Stomach (tissue), 9 donors: ENCODE results near the gene FADS6. TPM values are rescaled to one million over a fixed set of nuclear protein-coding genes. Genes with fewer than 3 reads are reported as not detected.

ENCODE experiments used
- DNase-seq, 2 donors: peaks; one replicate each; pipeline versions ENCODE4 v3.0.0 to v3.0.0-alpha.2; 2013 to 2019
- H3K27ac ChIP-seq, 5 donors: fragments of 200-600 bp in 4 of 5; sonication (generic) in 4 of 5; one replicate each; pipeline ENCODE4 v1.5.1; 2013 to 2019; ENCODE audit warnings: mild to moderate bottlenecking in 1 of 5, moderate library complexity in 1 of 5
- H3K27me3 ChIP-seq, 3 donors: fragments of 200-600 bp; sonication (generic); one replicate each; pipeline ENCODE4 v1.5.1; 2017 to 2019; ENCODE audit warnings: mixed run types in 1 of 3
- H3K36me3 ChIP-seq, 4 donors: fragments of 200-600 bp; sonication (generic); 1 replicate in 3 of 4; 2 replicates in 1 of 4; pipeline ENCODE4 v1.5.1; 2016 to 2019
- H3K4me1 ChIP-seq, 4 donors: fragments of 200-600 bp; sonication (generic); one replicate each; pipeline ENCODE4 v1.5.1; 2016 to 2019
- H3K4me3 ChIP-seq, 4 donors: fragments of 200-600 bp; sonication (generic) in 3 of 4; one replicate each; pipeline ENCODE4 v1.5.1; 2016 to 2019; ENCODE audit warnings: mild to moderate bottlenecking in 1 of 4
- H3K9me3 ChIP-seq, 4 donors: fragments of 200-600 bp; sonication (generic); one replicate each; pipeline ENCODE4 v1.5.1; 2016 to 2019
- EP300 ChIP-seq: sonication (generic); formaldehyde crosslinking; IDR thresholded peaks from one replicate; pipeline ENCODE4 v1.6.1; 2017; ENCODE audit warnings: antibody characterized with exemption
- POLR2A ChIP-seq, 4 donors: fragments of 450-650 bp; IDR thresholded peaks; one replicate each; pipeline ENCODE4 v1.6.1; 2016; ENCODE audit warnings: antibody characterized with exemption in 4 of 4, control low read depth in 2 of 4, mild to moderate bottlenecking in 1 of 4, moderate library complexity in 1 of 4
- POLR2AphosphoS5 ChIP-seq, 3 donors: sonication (generic); formaldehyde crosslinking; IDR thresholded peaks; one replicate each; pipeline ENCODE4 v1.6.1; 2016; ENCODE audit warnings: antibody characterized with exemption in 3 of 3
- WGBS, 5 donors: extraction: QIAGEN DNeasy Blood & Tissue Kit in 3 of 5; methylation state at CpG; one replicate each; pipeline versions ENCODE4 v1.1.5 to v1.1.7; 2013 to 2018; 5-methylcytosine and 5-hydroxymethylcytosine counted together
- intact Hi-C: fragments of 100-400 bp; cut with DNase I; formaldehyde crosslinking; loops from one replicate; pipeline ENCODE4 v1.15.1; 2023; ENCODE audit warnings: low total_unique reads
- polyA plus RNA-seq, 3 donors: library from polyadenylated mRNA; stranded (reverse); fragments of 200-250 nt; gene quantifications; one replicate each; pipeline ENCODE4 v1.2.3, GENCODE V29; 2013
- total RNA-seq, 5 donors: library from RNA; depleted of rRNA; stranded (reverse); fragments of >200 nt; gene quantifications; one replicate each; pipeline versions ENCODE4 v1.1.0 to v1.2.3, GENCODE V29; 2014 to 2016
- TF ChIP-seq, protein P1 (sequence below), 7 experiments: fragments of 450-650 bp in 4 of 7; fragments of 200-600 bp in 3 of 7; sonication (generic) in 3 of 7; IDR thresholded peaks; one replicate each; pipeline ENCODE4 v1.5.1; 2016 to 2019; ENCODE audit warnings: antibody characterized with exemption in 7 of 7, control low read depth in 2 of 7, mild to moderate bottlenecking in 1 of 7
- donor health status: healthy with polysubstance abuse.
- donor health status: Bipolar disorder and iron deficiency.
- donor health status: healthy.

The FADS6 gene
- total and polyA plus RNA-seq, 8 donors: 0.50 to 1.8 TPM; not detected in 6

DNA sequence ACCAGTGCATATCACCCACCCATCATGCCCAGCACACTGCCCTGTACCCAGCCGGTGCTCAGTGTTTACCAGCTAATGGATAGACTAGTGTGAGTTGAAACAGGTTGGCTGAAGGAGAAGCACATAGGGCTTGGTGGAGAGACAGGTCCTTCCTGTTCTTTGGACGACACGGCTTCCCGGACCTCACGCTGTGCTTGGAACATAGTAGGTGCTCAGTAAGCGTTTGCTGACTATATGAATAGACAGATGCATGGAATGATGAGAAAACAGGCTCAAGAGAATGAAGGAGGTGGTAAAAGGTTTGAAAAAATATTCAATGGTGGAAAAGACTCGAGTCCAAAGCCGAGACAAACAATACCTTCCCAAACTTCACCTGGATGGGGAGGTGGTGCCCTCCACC lies 6.8 kb upstream of the FADS6 start:
- Histone ChIP-seq H3K27me3 (peaks cover 0 to 86% (median 37%) of the 10 kb centered on the region in 3 donors), H3K36me3 (no peaks in the 10 kb centered on the region), H3K4me3 (no peak overlapping the region), H3K9me3 (no peaks in the 10 kb centered on the region), H3K27ac (no peak overlapping the region), H3K4me1 (peaks cover 0 to 11% (median 0%) of the 10 kb centered on the region in 4 donors)
- intact Hi-C loops: no loop called here
- DNase-seq: no peak
- TF ChIP-seq POLR2A (IDR thresholded peaks at IDR 0.05) (no peak), EP300 (no peak), POLR2AphosphoS5 (IDR thresholded peaks at IDR 0.05) (no peak)
- TF ChIP-seq, protein P1, sequence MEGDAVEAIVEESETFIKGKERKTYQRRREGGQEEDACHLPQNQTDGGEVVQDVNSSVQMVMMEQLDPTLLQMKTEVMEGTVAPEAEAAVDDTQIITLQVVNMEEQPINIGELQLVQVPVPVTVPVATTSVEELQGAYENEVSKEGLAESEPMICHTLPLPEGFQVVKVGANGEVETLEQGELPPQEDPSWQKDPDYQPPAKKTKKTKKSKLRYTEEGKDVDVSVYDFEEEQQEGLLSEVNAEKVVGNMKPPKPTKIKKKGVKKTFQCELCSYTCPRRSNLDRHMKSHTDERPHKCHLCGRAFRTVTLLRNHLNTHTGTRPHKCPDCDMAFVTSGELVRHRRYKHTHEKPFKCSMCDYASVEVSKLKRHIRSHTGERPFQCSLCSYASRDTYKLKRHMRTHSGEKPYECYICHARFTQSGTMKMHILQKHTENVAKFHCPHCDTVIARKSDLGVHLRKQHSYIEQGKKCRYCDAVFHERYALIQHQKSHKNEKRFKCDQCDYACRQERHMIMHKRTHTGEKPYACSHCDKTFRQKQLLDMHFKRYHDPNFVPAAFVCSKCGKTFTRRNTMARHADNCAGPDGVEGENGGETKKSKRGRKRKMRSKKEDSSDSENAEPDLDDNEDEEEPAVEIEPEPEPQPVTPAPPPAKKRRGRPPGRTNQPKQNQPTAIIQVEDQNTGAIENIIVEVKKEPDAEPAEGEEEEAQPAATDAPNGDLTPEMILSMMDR (IDR thresholded peaks at IDR 0.05): no peak
- 71 to 82% (median 77%) methylated on average over 8 of the region's 8 CpGs for WGBS, 5 donors

DNA sequence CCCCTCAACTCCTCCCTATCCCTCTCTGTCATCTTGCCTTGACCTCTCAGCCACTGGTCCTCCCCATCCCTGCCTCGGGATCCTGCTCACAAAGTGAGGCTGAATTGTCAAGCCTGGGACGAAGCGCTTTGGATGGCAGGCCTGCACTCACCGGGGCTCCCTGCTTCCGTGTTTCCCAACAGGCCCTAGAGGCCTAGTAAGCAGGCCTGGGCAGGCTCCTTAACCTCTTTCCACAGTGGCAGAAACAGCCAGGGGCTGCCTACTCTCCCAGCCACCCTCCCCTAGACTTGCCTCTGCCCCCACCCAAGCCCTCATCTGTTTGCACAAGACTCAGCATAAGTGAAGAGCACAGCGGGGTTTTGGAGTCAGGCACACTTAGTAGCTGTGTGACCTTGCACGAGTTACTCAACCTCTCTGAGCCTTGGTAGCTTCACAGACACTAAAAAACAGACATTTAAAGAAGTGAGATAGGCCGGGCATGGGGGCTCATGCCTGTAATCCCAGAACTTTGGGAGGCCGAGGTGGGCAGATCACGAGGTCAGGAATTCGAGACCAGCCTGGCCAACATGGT lies 5.0 kb upstream of the FADS6 start:
- no peak for DNase-seq
- H3K36me3 ChIP-seq: no peaks in the 10 kb centered on the region
- TF ChIP-seq POLR2A (IDR thresholded peaks at IDR 0.05) (no peak), EP300 (no peak), POLR2AphosphoS5 (IDR thresholded peaks at IDR 0.05) (no peak)
- TF ChIP-seq, protein P1 (IDR thresholded peaks at IDR 0.05): no peak
- H3K4me3 ChIP-seq: no peak overlapping the region
- WGBS, 5 donors: 80 to 88% (median 81%) methylated on average over 11 of the region's 11 CpGs
- H3K4me1 ChIP-seq: peaks cover 4 to 16% (median 5%) of the 10 kb centered on the region in 4 donors
- no peak overlapping the region for H3K27ac ChIP-seq
- intact Hi-C loops: no loop called here
- H3K27me3 ChIP-seq: peaks cover 4 to 86% (median 46%) of the 10 kb centered on the region in 3 donors
- H3K9me3 ChIP-seq: no peaks in the 10 kb centered on the region

DNA sequence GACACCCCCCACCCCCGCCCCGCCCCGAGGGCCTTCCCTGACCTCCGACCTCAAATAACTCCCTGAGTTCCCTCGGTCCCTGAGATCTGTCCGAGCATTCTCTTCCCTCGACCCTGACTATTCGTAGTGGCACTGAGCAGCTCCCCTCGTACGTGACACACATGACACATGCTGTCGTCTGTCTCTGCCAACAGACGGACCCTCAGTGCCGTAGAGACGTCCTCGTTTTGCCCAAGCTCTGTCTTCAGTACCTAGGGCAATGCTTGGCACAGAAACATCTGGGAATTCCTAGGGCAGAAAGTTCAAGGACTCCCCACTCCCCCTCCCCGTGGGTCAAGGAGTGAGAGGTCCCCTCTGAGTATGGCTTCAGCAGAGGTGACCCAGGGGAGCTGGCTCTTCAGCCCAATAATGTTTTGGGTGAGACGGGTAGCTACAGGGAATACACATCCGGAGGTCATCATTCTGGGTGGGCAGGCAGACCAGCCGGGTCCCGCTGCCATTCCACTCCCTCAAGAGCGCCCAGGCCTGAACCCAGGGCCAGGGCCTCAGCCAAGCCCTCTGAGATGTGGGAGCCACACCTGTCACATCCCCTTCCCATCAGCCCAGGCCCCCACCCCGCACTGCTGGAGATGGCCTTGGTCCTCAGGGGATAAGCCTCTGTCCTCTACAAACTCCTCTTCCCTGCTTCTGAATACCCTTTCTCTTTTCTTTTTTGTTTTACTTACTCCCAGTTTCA lies 671 bp upstream of the FADS6 start:
- Histone ChIP-seq H3K36me3 (no peaks in the 10 kb centered on the region), H3K4me1 (peaks cover 11 to 14% (median 13%) of the 10 kb centered on the region in 4 donors), H3K27ac (no peak overlapping the region), H3K4me3 (peak overlapping the region; percentile 36 to 48 (median 37)), H3K9me3 (no peaks in the 10 kb centered on the region), H3K27me3 (peaks cover 12 to 88% (median 48%) of the 10 kb centered on the region in 3 donors)
- WGBS, 5 donors: 27 to 37% (median 28%) methylated on average over 12 to 22 of the region's 22 CpGs
- intact Hi-C loops: no loop called here
- TF ChIP-seq EP300 (no peak), POLR2A (IDR thresholded peaks at IDR 0.05) (no peak)
- TF ChIP-seq, protein P1 (IDR thresholded peaks at IDR 0.05): no peak
- no peak for DNase-seq

DNA sequence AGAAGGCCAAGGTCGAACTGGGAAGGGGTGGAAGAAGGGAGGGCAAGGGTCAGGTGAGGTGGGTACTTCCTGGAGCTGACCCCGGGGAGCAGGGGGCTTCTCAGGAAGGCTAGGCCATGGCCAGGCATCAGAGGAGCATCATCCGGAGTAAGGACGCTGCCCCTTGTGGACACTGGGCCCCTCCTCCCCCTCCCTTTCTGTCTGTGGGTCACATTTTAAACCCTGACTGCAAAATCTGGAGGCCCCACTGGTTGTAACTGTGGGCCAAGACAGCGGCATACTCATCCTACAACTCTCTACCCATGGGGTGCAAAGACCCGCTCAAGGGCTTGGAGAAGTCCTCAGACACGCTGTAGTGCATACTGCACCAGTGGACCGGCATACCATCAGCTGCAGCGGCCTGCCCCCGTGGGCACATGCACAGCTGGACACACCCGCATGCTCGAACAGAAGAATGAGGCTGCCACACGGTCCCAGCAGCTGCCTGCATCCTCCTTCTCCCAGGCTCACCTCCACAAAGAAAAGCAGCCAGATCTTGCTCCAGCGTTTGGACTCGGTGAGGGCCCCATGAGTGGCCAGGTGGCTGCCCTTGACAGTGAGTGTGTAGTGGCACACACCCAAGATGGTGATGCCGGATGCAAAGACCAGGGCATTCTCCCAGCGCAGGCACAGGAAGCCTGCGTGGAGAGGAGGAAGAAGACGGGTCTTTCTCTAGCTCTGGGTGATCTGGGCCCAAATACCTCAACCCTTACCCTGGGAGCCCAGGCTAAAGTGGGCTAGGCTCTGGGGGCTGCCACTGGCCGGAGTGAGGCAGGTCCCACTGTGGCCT lies 1.2 kb downstream of the FADS6 start:
- intact Hi-C loops: no loop called here
- no peak overlapping the region for H3K4me3 ChIP-seq
- no peak for DNase-seq
- H3K36me3 ChIP-seq: no peaks in the 10 kb centered on the region
- peaks cover 11 to 14% (median 13%) of the 10 kb centered on the region in 4 donors for H3K4me1 ChIP-seq
- no peaks in the 10 kb centered on the region for H3K9me3 ChIP-seq
- no peak overlapping the region for H3K27ac ChIP-seq
- peaks cover 12 to 93% (median 48%) of the 10 kb centered on the region in 3 donors for H3K27me3 ChIP-seq
- WGBS, 5 donors: 55 to 71% (median 60%) methylated on average over 15 to 20 of the region's 20 CpGs
- TF ChIP-seq POLR2A (IDR thresholded peaks at IDR 0.05) (no peak), POLR2AphosphoS5 (IDR thresholded peaks at IDR 0.05) (no peak), EP300 (no peak)
- TF ChIP-seq, protein P1 (IDR thresholded peaks at IDR 0.05): no peak
